Measurements from ENCODE around the gene RCOR1. TPM values are rescaled to one million over a fixed set of nuclear protein-coding genes. Genes with fewer than 3 reads are reported as not detected.

Gene RCOR1
- total RNA-seq, 2 experiments from 2014 or later: 18.3 to 19.4 TPM

DNA sequence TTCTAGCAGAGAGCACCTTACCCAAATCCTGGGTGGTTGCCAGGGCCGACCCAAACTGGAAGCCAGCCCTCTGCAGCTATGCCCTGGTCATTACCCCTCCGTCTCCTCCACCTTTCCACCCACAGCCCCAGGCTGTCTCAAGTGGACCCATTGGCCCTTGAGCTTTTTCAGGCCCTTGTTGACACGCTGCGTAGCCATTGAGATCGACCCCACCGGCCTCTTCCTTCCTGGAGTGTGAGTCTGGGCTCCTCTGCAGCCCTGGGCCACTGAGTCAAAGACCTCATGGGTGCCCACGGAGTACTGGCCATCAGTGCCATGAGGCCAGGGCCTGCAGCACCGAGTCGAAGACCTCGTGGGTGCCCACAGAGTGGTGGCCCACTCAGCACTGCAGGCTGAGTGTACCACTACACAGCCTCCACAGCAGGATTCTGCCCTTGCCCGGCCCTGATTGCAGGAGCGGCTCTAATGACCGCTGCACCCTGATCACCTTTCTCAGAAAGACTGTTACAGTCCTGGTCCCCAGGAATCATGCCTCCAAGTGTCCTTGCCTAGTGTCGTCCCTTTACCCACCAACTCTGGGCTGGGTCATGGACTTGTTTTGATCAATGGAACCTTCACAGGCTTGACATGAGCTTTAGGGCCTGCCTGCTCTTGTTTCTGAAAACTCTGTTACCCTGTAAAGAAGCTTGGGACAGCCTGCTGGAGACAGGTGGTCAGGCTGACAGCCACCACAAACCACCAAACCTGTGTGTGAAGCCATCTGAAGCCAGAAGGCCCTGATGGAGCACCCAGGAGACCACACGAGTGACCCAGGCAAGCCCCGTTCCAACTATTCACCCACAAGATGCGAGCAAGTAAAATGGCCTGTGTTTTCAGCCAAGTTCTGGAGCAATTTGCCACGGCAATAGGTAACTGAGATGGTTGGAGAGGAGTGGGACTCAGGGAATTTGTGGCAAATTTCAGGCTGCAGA, 145.2 kb downstream of the RCOR1 start:
- Mint-ChIP-seq H3K4me3 (no peak overlapping the region), H3K36me3 (peaks cover 4% of the 10 kb centered on the region), H3K4me1 (no peaks in the 10 kb centered on the region), H3K9me3 (ENCODE audit: low read depth) (peaks cover 3% of the 10 kb centered on the region), H3K27me3 (no peaks in the 10 kb centered on the region), H3K27ac (no peak overlapping the region)
- DNase-seq: no peak
- ATAC-seq: no peak
- CTCF ChIA-PET: no interaction called here

DNA sequence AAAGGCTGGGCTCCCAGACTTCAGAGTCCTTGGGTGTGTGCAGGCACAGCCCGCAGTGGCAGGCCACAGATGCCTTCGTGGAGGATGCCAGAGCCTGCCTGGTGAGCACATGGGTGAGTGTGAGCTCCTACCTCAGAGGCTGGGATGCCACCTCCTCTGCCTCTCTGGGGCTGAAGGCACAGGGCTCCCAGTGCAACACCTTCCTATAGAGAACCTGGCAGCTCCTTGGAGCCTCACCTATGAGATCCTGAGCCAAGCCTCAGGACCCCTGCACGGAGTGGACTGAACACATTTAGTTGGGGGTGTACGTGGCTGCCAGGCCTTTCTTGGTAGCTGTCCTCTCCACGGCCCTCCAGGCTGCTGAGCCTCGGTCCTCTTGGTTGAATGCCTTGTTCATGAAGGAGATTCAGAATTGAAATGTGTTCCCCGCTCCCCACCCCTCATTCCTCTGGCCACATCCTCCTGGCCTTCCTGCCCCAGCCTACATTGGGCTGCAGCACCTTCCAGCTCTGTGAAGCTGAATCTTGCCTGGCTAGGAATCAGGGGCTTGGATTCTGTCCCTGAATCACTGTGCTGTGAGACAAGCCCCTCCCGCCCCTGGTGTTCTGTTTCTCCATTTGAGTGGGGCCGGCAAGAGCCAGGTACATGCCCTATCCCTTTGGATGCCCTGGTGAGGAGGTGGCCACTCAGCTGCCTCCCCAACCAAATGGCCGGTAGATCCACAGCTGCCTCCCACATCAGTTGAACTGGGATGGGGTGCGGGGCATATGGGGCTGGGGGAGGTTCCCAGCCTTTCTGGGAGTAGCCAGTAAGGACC, 146.1 kb downstream of the RCOR1 start:
- Mint-ChIP-seq H3K27me3 (no peaks in the 10 kb centered on the region), H3K27ac (no peak overlapping the region), H3K4me1 (no peaks in the 10 kb centered on the region), H3K4me3 (no peak overlapping the region), H3K36me3 (peaks cover 10% of the 10 kb centered on the region), H3K9me3 (ENCODE audit: low read depth) (peaks cover 5% of the 10 kb centered on the region)
- DNase-seq: no peak
- CTCF ChIA-PET: no interaction called here
- no peak for ATAC-seq

DNA sequence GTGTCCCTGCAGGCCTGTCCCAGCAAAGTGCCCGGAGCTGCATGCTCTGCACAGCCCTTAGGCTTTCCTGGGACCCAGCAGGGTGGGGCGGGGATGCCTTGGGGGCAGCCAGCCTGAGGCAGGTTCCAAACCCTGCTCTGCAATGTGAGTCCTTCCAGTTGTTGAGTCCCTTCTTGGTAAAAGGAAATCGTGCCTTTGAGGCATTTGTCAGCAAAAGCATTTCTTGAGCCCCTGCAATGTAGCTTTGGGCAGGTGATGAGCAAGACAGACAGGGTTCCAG, 146.7 kb downstream of the RCOR1 start:
- no peak for DNase-seq
- Mint-ChIP-seq H3K4me3 (no peak overlapping the region), H3K36me3 (peaks cover 10% of the 10 kb centered on the region), H3K4me1 (no peaks in the 10 kb centered on the region), H3K27me3 (no peaks in the 10 kb centered on the region), H3K27ac (no peak overlapping the region), H3K9me3 (ENCODE audit: low read depth) (peaks cover 5% of the 10 kb centered on the region)
- CTCF ChIA-PET: no interaction called here
- ATAC-seq: no peak

GRCh38 chr14:102746634-102747438, 154.4 kb downstream of the RCOR1 start:
- Mint-ChIP-seq H3K27ac (no peak overlapping the region), H3K36me3 (peaks cover 7% of the 10 kb centered on the region), H3K27me3 (no peaks in the 10 kb centered on the region), H3K4me3 (no peak overlapping the region), H3K4me1 (no peaks in the 10 kb centered on the region), H3K9me3 (ENCODE audit: low read depth) (peaks cover 3% of the 10 kb centered on the region)
- CTCF ChIA-PET: no interaction called here
- no peak for ATAC-seq
- no peak for DNase-seq

- Mint-ChIP-seq H3K4me1 (no peaks in the 10 kb centered on the region), H3K9me3 (ENCODE audit: low read depth) (no peaks in the 10 kb centered on the region), H3K4me3 (no peak overlapping the region)
Measured at GRCh38 chr14:102748806-102749205, 156.4 kb downstream of the RCOR1 start.

GRCh38 chr14:102749393-102750305, 157.2 kb downstream of the RCOR1 start:
- no peak overlapping the region for H3K4me3 Mint-ChIP-seq
- DNase-seq (no peak), ATAC-seq (no peak)
- H3K27ac Mint-ChIP-seq: no peak overlapping the region
- no peaks in the 10 kb centered on the region for H3K9me3 Mint-ChIP-seq (ENCODE audit: low read depth)
- no peaks in the 10 kb centered on the region for H3K36me3 Mint-ChIP-seq
- CTCF ChIA-PET: interaction anchor here (1.0 kb wide), 1 partner anchor 8 kb away, joined by 4 read pairs; no protein-coding TSS in a partner anchor
- peaks cover 2% of the 10 kb centered on the region for H3K4me1 Mint-ChIP-seq
- H3K27me3 Mint-ChIP-seq: no peaks in the 10 kb centered on the region

More at GRCh38 chr14:102748806-102749205, 156.4 kb downstream of the RCOR1 start:
- H3K36me3 Mint-ChIP-seq: no peaks in the 10 kb centered on the region
- DNase-seq: no peak
- CTCF ChIA-PET: no interaction called here
- ATAC-seq: no peak
- H3K27me3 Mint-ChIP-seq: no peaks in the 10 kb centered on the region
- H3K27ac Mint-ChIP-seq: no peak overlapping the region

DNA sequence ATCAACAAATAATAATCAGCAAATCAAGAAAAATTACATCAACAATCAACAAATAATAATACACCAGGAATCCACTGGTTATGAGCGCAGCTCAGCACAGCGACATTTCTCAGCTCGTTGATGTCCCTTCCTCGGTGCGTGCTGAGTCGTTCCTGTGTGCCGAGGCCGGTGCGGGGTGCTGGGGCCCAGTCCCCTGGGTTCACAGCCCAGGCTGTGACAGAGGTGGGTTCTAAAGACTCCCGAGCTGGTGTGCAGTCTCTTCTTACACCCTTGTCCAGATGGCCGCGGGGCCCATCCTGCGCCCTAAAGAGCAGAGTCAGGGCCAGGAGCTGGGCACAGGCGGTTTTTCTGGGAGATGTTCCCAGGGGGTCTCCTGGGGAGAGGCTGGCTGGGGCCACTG, 157.9 kb downstream of the RCOR1 start:
- H3K36me3 Mint-ChIP-seq: no peaks in the 10 kb centered on the region
- H3K4me3 Mint-ChIP-seq: no peak overlapping the region
- no peaks in the 10 kb centered on the region for H3K27me3 Mint-ChIP-seq
- DNase-seq (no peak), ATAC-seq (no peak)
- no peaks in the 10 kb centered on the region for H3K9me3 Mint-ChIP-seq (ENCODE audit: low read depth)
- CTCF ChIA-PET: interaction anchor here (1.0 kb wide), 1 partner anchor 9 kb away, joined by 4 read pairs; no protein-coding TSS in a partner anchor
- H3K27ac Mint-ChIP-seq: no peak overlapping the region
- peaks cover 5% of the 10 kb centered on the region for H3K4me1 Mint-ChIP-seq

GRCh38 chr14:102751088-102751487, 158.6 kb downstream of the RCOR1 start:
- DNase-seq (no peak), ATAC-seq (no peak)
- H3K4me1 Mint-ChIP-seq: peaks cover 5% of the 10 kb centered on the region
- no peaks in the 10 kb centered on the region for H3K27me3 Mint-ChIP-seq
- no peak overlapping the region for H3K27ac Mint-ChIP-seq
- H3K9me3 Mint-ChIP-seq (ENCODE audit: low read depth): no peaks in the 10 kb centered on the region
- no peaks in the 10 kb centered on the region for H3K36me3 Mint-ChIP-seq
- H3K4me3 Mint-ChIP-seq: no peak overlapping the region
- CTCF ChIA-PET: no interaction called here

DNA sequence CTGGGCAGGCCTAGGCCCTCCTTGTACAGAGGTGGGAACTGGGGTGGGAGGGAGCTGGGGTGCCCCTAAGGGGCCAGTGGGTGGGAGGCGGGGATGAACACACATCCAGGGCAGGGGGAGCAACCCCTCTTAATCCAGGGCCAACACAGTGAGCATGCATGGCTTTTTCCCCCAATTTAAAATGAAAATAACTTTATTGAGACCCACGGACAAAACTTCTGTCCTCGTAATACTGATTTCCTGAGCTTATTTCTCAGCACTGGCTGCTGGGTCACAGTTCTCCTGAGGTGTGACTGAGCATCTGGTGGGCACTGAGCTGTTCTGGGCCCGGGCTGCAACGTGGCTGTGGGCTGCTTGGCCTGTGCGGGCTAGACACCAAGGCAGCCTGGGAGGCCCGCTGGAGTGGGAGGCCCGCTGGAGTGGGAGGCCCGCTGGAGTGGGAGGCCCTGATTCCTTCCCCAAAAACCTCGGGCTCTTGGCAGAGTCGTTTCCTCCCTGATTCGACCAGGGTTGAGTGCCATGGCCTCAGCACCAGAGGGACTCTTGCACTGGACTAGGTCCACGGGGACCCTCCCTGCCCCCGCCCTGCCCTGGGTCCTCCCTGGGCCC, 159.9 kb downstream of the RCOR1 start:
- no peaks in the 10 kb centered on the region for H3K27me3 Mint-ChIP-seq
- CTCF ChIA-PET: no interaction called here
- no peak for DNase-seq
- no peaks in the 10 kb centered on the region for H3K36me3 Mint-ChIP-seq
- no peak overlapping the region for H3K4me3 Mint-ChIP-seq
- H3K27ac Mint-ChIP-seq: no peak overlapping the region
- peaks cover 5% of the 10 kb centered on the region for H3K4me1 Mint-ChIP-seq
- no peaks in the 10 kb centered on the region for H3K9me3 Mint-ChIP-seq (ENCODE audit: low read depth)
- ATAC-seq: no peak

DNA sequence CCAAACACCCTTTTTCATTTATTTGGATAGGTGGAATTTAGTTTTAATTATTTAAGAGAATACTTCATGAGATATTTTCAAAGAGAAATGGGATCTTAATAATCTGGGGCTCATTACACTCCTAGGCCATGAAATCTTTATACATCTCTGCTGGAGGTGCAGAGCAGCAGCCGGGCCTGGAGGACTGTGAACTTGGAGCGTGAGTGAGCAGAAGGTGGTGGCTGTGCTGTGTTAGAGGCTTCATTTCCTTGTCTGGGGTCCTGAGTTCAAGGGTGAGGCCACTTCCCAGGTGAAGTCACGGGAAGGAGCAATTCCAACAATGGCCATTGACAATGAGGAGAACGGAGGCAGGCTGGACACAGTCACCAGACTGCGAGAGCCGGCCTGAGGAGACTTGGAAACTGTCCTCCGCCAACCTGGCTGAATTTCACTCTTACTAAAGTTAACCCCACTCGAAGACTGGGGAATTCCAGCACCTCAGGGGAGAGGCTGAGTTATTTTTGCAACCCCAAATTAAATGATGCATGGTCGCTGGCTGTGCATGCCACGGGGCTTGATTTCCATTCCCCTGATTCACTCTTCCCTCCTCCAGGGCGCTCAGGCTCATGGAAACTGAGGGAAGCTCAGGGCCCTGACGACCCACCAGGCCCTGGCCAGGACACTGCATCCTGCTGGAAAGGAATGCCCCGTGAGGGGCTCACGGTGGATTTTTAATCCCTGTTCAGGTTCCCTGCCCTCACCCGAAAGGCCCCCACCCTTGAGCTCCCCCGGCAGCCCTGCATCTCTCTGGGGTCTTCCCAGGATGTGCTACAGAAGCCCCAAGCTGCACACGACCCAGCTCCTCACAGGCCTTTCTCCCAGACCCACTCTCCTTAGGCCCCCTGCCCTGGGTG, 162.2 kb downstream of the RCOR1 start:
- no peak overlapping the region for H3K4me3 Mint-ChIP-seq

GRCh38 chr14:102757646-102758045, 165.2 kb downstream of the RCOR1 start:
- CTCF ChIA-PET: interaction anchor here (0.6 to 0.9 kb wide), 2 partner anchors 56 to 161 kb away, joined by 3 read pairs; no protein-coding TSS in a partner anchor
- Mint-ChIP-seq H3K27me3 (peaks cover 2% of the 10 kb centered on the region), H3K4me3 (no peak overlapping the region), H3K4me1 (peaks cover 8% of the 10 kb centered on the region), H3K36me3 (no peaks in the 10 kb centered on the region), H3K27ac (no peak overlapping the region), H3K9me3 (ENCODE audit: low read depth) (no peaks in the 10 kb centered on the region)
- ATAC-seq (no peak), DNase-seq (no peak)

More for the DNA sequence above, 162.2 kb downstream of the RCOR1 start:
- H3K27ac Mint-ChIP-seq: no peak overlapping the region
- no peak for ATAC-seq
- no peaks in the 10 kb centered on the region for H3K27me3 Mint-ChIP-seq
- H3K9me3 Mint-ChIP-seq (ENCODE audit: low read depth): no peaks in the 10 kb centered on the region
- CTCF ChIA-PET: interaction anchor here (1.0 kb wide), 1 partner anchor 18 kb away, joined by 3 read pairs; no protein-coding TSS in a partner anchor
- H3K36me3 Mint-ChIP-seq: no peaks in the 10 kb centered on the region
- DNase-seq: no peak
- peaks cover 8% of the 10 kb centered on the region for H3K4me1 Mint-ChIP-seq

Data from activated CD8-positive, alpha-beta memory T cell treated with anti-CD3 and anti-CD28 coated beads, Interleukin-2, amount 10 ng/mL, durations not matched to agents 7 days and 5 days (primary cell).